Left ventricle myocardium inferior (tissue), 1 donor: ENCODE results near the gene RAP1A. TPM values are rescaled to one million over a fixed set of nuclear protein-coding genes. Genes with fewer than 3 reads are reported as not detected.

Experiments
- DNase-seq: peaks from one replicate; pipeline ENCODE4 v3.0.0-alpha.2; 2020
- H3K27ac ChIP-seq: fragments of 200-600 bp; replicated peaks from 2 replicates; pipeline ENCODE4 v1.8.0; 2021
- H3K27me3 ChIP-seq: fragments of 200-600 bp; 2 replicates; pipeline ENCODE4 v1.8.0; 2021; ENCODE audit warnings: low read depth
- H3K36me3 ChIP-seq: fragments of 200-600 bp; 2 replicates; pipeline ENCODE4 v1.8.0; 2021
- H3K4me1 ChIP-seq: fragments of 200-600 bp; 2 replicates; pipeline ENCODE4 v1.8.0; 2021
- H3K4me3 ChIP-seq: fragments of 200-600 bp; 2 replicates; pipeline ENCODE4 v1.8.0; 2021; ENCODE audit warnings: mild to moderate bottlenecking, moderate library complexity
- H3K9me3 ChIP-seq: fragments of 200-600 bp; replicated peaks from 2 replicates; pipeline ENCODE4 v1.8.0; 2021
- intact Hi-C: fragments of 100-400 bp; cut with micrococcal nuclease; formaldehyde crosslinking; loops from one replicate; pipeline ENCODE4 v1.11.0; 2022
- total RNA-seq: library from RNA; stranded (reverse); fragmentation: NEBNext Ultra II Directional; extraction: Animal tissue kit (Norgen Biotek cat#: 25700); gene quantifications from one replicate; pipeline ENCODE4 v1.2.1, GENCODE V29; 2021
- TF ChIP-seq, protein P1 (sequence below): fragments of 200-600 bp; IDR thresholded peaks from 2 replicates; pipeline ENCODE4 v1.8.0; 2021; ENCODE audit warnings: antibody characterized with exemption, mild to moderate bottlenecking, borderline replicate concordance
- donor health status: DM: no; HTN: yes; CAD: no; lungs with severe emphysema.

RAP1A gene
- total RNA-seq, 1 donor from 2014 or later, result 112 TPM

DNA sequence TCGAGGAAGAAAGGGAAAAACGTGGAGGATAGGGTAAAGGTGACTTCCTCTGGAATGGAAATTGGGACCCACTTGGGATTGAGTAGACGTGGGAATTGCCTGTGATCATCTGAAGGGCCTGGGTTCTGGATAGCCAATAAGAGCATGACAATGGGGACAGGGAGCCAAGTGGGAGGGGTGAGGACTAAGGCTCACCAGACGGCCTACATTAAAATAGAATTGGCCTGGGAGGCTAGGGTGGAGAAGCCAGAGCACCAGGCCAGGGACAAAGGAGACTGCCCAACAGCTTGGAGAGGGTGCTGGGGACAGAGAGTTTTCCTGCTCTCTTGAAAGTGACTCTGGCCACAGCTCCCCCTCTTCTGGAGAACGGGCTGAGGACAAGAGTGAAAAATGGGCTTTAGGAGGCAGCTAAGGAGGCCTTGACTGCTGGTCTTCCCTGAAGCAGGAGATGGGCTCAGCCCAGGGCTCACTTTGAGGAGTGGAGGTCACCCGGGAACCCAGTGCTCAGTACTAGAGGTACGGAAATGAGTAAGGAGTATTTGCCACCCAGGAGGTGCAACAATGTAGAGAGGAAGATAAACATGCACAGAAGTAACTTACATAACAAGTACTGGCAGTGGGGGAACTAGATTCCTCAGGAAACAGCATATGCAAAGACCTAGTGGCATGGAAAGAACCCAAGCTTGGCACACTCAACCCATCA lies 100.8 kb downstream of the RAP1A start:
- H3K4me3 ChIP-seq, result no peak overlapping the region
- peaks cover 63% of the 10 kb centered on the region for H3K4me1 ChIP-seq
- H3K27ac ChIP-seq, result peak overlapping the region; percentile 88
- intact Hi-C loops, result no loop called here
- TF ChIP-seq, protein P1, sequence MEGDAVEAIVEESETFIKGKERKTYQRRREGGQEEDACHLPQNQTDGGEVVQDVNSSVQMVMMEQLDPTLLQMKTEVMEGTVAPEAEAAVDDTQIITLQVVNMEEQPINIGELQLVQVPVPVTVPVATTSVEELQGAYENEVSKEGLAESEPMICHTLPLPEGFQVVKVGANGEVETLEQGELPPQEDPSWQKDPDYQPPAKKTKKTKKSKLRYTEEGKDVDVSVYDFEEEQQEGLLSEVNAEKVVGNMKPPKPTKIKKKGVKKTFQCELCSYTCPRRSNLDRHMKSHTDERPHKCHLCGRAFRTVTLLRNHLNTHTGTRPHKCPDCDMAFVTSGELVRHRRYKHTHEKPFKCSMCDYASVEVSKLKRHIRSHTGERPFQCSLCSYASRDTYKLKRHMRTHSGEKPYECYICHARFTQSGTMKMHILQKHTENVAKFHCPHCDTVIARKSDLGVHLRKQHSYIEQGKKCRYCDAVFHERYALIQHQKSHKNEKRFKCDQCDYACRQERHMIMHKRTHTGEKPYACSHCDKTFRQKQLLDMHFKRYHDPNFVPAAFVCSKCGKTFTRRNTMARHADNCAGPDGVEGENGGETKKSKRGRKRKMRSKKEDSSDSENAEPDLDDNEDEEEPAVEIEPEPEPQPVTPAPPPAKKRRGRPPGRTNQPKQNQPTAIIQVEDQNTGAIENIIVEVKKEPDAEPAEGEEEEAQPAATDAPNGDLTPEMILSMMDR, result no peak
- H3K36me3 ChIP-seq, result peaks cover 5% of the 10 kb centered on the region
- H3K9me3 ChIP-seq, result no peaks in the 10 kb centered on the region
- H3K27me3 ChIP-seq, result no peaks in the 10 kb centered on the region
- peak; percentile 69 for DNase-seq

DNA sequence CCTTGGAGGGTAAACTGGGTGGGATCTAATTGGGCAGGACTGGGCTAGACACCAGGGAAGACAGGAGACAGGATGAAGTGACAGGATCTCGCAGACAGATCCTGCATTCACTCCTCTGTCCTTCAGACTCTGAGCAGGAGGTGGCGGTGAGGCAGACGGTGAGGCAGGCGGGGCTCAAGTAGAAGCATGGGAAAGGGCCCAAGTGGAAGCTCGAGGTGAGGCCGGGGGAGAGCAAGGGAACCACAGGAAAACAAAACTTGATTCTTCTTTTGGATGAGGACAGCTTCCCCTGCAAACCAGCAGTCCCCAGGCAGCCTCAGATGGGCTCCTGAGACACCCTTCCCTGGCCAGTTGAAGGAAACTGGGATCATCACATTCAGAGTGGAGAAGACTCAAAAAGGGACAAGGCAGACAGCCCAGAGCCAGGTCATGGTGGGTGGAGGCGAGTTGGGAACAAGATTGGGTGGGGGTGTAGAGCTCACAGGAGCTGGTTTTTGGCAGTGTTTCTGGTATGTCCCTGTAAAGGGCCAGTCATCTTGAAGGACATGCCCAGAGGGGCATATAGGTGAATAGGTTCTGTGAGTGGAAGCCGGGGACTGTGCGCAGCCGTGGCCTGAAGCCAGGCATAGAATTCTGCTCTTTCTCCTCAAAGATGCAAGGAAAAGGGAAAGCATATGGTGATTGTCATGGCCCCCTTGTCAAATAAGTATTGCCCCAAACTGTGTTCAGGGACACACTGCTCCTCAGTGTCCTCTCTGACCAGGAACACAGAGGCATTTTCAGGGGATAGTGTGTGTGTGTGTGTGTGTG lies 101.6 kb downstream of the RAP1A start:
- TF ChIP-seq, protein P1, result no peak
- no peak for DNase-seq
- H3K27ac ChIP-seq, result peak overlapping the region; percentile 88
- H3K9me3 ChIP-seq, result no peaks in the 10 kb centered on the region
- H3K4me1 ChIP-seq, result peaks cover 70% of the 10 kb centered on the region
- intact Hi-C loops, result no loop called here
- peaks cover 5% of the 10 kb centered on the region for H3K36me3 ChIP-seq
- no peaks in the 10 kb centered on the region for H3K27me3 ChIP-seq
- H3K4me3 ChIP-seq, result no peak overlapping the region

DNA sequence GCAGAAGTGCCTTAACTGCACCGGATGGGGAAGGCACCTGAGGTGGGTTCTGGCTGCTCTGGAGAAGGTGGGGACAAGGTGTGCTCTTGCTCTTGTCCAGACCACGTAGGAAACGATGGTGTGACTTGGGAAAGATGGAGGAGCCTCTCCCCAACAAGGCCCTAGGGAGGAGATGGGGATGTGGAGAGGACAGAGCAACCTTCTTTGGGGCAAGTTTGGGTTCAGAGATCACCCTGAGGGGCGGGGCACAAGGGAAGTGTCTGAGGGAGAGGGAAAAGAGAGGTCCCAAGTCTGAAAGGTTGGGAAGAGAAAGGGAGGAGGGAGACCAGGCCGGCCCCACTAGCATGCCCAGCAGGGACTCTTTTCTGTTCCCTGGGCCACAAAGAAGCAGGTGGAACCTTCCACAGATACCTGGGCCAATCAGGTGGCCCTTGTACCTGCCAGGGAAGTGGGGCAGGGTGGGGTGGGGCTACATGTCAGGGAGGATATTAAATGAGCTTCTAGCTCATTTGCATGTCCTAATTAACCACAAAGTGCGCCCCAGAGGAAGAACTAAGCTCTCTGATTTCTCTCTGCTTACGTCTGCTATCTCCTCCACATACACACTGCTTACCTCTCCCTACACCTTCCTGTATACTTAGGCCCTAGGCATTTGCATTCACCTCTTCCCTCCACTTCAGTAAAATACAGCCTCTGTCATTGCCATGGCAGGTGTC lies 103.7 kb downstream of the RAP1A start:
- Histone ChIP-seq H3K9me3 (no peaks in the 10 kb centered on the region), H3K36me3 (peaks cover 20% of the 10 kb centered on the region), H3K4me1 (peaks cover 91% of the 10 kb centered on the region), H3K27me3 (no peaks in the 10 kb centered on the region), H3K4me3 (no peak overlapping the region), H3K27ac (peak overlapping the region; percentile 70)
- DNase-seq, result no peak
- TF ChIP-seq, protein P1, result no peak
- intact Hi-C loops, result no loop called here

DNA sequence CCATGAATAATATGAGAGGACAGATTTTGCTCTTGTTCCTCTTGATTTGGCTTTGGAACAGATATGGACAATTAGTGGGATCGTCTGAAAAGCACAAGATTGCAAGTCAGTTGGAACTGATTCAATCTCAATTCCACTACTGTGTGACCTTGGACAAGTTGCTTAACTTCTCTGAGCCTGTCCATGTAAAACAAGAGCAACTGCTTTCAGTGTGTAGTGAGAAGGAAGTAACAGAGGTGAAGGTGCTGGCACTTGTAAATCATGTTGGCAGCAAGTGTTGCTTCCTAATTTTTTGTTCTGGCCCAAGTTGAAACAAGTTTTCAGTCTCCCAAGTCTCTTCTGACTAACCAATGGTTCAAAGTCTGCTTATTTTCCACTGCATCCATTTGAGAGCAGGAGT lies 104.3 kb downstream of the RAP1A start:
- H3K9me3 ChIP-seq, result no peaks in the 10 kb centered on the region
- peak overlapping the region; percentile 70 for H3K27ac ChIP-seq
- peaks cover 97% of the 10 kb centered on the region for H3K4me1 ChIP-seq
- H3K4me3 ChIP-seq, result no peak overlapping the region
- intact Hi-C loops, result no loop called here
- no peak for DNase-seq
- H3K27me3 ChIP-seq, result no peaks in the 10 kb centered on the region
- TF ChIP-seq, protein P1, result no peak
- peaks cover 20% of the 10 kb centered on the region for H3K36me3 ChIP-seq

DNA sequence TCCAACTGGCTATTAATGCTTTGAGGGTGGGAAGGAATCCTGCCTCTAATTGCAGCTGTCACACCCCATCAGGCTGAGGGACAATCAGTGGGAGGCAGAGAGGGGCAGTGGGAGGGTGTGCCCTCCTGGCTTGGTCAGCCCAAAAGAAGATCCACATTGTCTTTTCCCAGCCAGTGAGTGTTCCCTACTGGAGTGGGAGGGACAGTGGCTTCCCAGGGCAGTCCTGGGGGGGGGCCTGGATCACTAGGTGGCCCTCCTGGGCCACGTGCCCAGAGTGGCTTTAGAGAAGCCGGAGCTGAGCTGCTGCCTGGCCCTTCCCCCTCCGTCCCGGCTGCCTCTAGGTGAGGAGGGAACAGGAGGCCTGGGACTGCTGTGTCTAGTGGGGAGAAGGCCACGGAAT lies 105.6 kb downstream of the RAP1A start:
- peak; percentile 76 for DNase-seq
- H3K4me3 ChIP-seq, result no peak overlapping the region
- TF ChIP-seq, protein P1, result no peak
- peaks cover 20% of the 10 kb centered on the region for H3K36me3 ChIP-seq
- intact Hi-C loops, result no loop called here
- peak overlapping the region; percentile 70 for H3K27ac ChIP-seq
- H3K4me1 ChIP-seq, result peaks cover 97% of the 10 kb centered on the region
- no peaks in the 10 kb centered on the region for H3K9me3 ChIP-seq
- H3K27me3 ChIP-seq, result no peaks in the 10 kb centered on the region
